Sigmoid colon (tissue), 7 donors: ENCODE data around the gene SLC9A9. TPM values are rescaled to one million over a fixed set of nuclear protein-coding genes. Genes with fewer than 3 reads are reported as not detected.

Experiments
- DNase-seq: peaks from one replicate; pipeline ENCODE4 v3.0.0-alpha.2; 2019
- H3K27ac ChIP-seq, 4 donors: fragments of 200-600 bp; sonication (generic); one replicate each; pipeline ENCODE4 v1.5.1; 2016 to 2019; ENCODE audit warnings: mild to moderate bottlenecking in 1 of 4
- H3K27me3 ChIP-seq, 3 donors: fragments of 200-600 bp; sonication (generic); one replicate each; pipeline ENCODE4 v1.5.1; 2019; ENCODE audit warnings: mild to moderate bottlenecking in 1 of 3
- H3K36me3 ChIP-seq, 4 donors: fragments of 200-600 bp; sonication (generic); one replicate each; pipeline ENCODE4 v1.5.1; 2016 to 2019
- H3K4me1 ChIP-seq, 4 donors: fragments of 200-600 bp; sonication (generic); one replicate each; pipeline ENCODE4 v1.5.1; 2017 to 2019
- H3K4me3 ChIP-seq, 4 donors: fragments of 200-600 bp; sonication (generic); one replicate each; pipeline ENCODE4 v1.5.1; 2017 to 2019; ENCODE audit warnings: mild to moderate bottlenecking in 2 of 4, moderate library complexity in 1 of 4
- H3K9me3 ChIP-seq, 4 donors: fragments of 200-600 bp in 3 of 4; sonication (generic) in 3 of 4; one replicate each; pipeline versions ENCODE4 v1.5.1 to v1.6.1; 2013 to 2019
- EP300 ChIP-seq, 4 donors: sonication (generic); formaldehyde crosslinking; IDR thresholded peaks; one replicate each; pipeline ENCODE4 v1.6.1; 2017; ENCODE audit warnings: antibody characterized with exemption in 4 of 4
- POLR2A ChIP-seq, 2 donors: fragments of 450-650 bp; IDR thresholded peaks; one replicate each; pipeline ENCODE4 v1.6.1; 2016; ENCODE audit warnings: antibody characterized with exemption in 2 of 2, mild to moderate bottlenecking in 2 of 2, moderate library complexity in 2 of 2
- POLR2AphosphoS5 ChIP-seq, 4 donors: sonication (generic); formaldehyde crosslinking; IDR thresholded peaks; one replicate each; pipeline ENCODE4 v1.6.1; 2017; ENCODE audit warnings: antibody characterized with exemption in 4 of 4
- WGBS, 2 donors: extraction: QIAGEN DNeasy Blood & Tissue Kit; methylation state at CpG; one replicate each; pipeline ENCODE4 v1.1.7; 2013; 5-methylcytosine and 5-hydroxymethylcytosine counted together
- intact Hi-C: fragments of 100-400 bp; cut with DNase I; formaldehyde crosslinking; loops from one replicate; pipeline ENCODE4 v1.15.1; 2023
- polyA plus RNA-seq, 3 donors: library from polyadenylated mRNA; stranded (reverse); fragments of 200-250 nt; gene quantifications; one replicate each; pipeline ENCODE4 v1.2.3, GENCODE V29; 2013
- total RNA-seq, 4 donors: library from RNA; depleted of rRNA; stranded (reverse); fragments of >200 nt; gene quantifications; one replicate each; pipeline ENCODE4 v1.1.0, GENCODE V29; 2016
- TF ChIP-seq, protein P1 (sequence below), 4 experiments: fragments of 450-650 bp in 3 of 4; fragments of 200-600 bp in 1 of 4; IDR thresholded peaks; one replicate each; pipeline ENCODE4 v1.5.1; 2016 to 2019; ENCODE audit warnings: antibody characterized with exemption in 4 of 4, mild to moderate bottlenecking in 3 of 4, moderate library complexity in 2 of 4
- donor health status: healthy with polysubstance abuse.
- donor health status: Bipolar disorder and iron deficiency.
- donor health status: healthy.

SLC9A9 gene
- total and polyA plus RNA-seq, 7 donors = 2.4 to 29.9 (median 18.9) TPM

DNA sequence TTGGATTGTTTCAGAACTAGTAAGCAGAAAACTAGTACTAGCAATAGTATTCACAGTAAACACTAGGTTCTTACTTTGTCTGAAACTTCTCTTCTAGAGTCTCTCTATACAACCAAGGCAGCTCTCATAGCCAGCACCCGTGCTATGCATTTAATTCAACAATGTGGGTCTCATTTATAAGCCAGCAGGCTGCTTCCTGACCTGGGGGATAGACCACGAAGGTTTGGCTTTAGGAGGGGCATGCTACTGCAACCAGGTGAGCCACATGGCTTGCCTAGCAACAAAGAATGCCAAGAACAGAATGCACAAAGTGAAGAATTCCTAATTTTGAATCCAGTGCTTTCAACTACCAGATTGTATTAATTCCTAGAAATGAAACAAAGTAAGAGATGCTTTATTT lies 514.9 kb downstream of the SLC9A9 start:
- no peaks in the 10 kb centered on the region for H3K27me3 ChIP-seq
- TF ChIP-seq POLR2A (IDR thresholded peaks at IDR 0.05) = no peak
- TF ChIP-seq, protein P1, sequence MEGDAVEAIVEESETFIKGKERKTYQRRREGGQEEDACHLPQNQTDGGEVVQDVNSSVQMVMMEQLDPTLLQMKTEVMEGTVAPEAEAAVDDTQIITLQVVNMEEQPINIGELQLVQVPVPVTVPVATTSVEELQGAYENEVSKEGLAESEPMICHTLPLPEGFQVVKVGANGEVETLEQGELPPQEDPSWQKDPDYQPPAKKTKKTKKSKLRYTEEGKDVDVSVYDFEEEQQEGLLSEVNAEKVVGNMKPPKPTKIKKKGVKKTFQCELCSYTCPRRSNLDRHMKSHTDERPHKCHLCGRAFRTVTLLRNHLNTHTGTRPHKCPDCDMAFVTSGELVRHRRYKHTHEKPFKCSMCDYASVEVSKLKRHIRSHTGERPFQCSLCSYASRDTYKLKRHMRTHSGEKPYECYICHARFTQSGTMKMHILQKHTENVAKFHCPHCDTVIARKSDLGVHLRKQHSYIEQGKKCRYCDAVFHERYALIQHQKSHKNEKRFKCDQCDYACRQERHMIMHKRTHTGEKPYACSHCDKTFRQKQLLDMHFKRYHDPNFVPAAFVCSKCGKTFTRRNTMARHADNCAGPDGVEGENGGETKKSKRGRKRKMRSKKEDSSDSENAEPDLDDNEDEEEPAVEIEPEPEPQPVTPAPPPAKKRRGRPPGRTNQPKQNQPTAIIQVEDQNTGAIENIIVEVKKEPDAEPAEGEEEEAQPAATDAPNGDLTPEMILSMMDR (IDR thresholded peaks at IDR 0.05) = no peak
- peaks cover 0 to 17% (median 0%) of the 10 kb centered on the region in 4 donors for H3K4me1 ChIP-seq
- no peaks in the 10 kb centered on the region for H3K36me3 ChIP-seq
- H3K4me3 ChIP-seq = no peak overlapping the region
- intact Hi-C loops = no loop called here
- H3K9me3 ChIP-seq = peaks cover 0 to 5% (median 2%) of the 10 kb centered on the region in 4 donors
- no peak overlapping the region for H3K27ac ChIP-seq
- WGBS, 2 donors = 60 to 62% methylated on average over 2 of the region's 2 CpGs
- DNase-seq = no peak

GRCh38 chr3:143332026-143332425 lies 516.2 kb downstream of the SLC9A9 start:
- Histone ChIP-seq H3K36me3 (no peaks in the 10 kb centered on the region), H3K27ac (no peak overlapping the region), H3K9me3 (peaks cover 0 to 5% (median 2%) of the 10 kb centered on the region in 4 donors), H3K27me3 (no peaks in the 10 kb centered on the region), H3K4me3 (no peak overlapping the region), H3K4me1 (peaks cover 0 to 17% (median 0%) of the 10 kb centered on the region in 4 donors)
- intact Hi-C loops = no loop called here
- WGBS, 2 donors = 48 to 51% methylated on average over 1 of the region's 1 CpG
- TF ChIP-seq, protein P1 (IDR thresholded peaks at IDR 0.05) = no peak
- TF ChIP-seq EP300 (IDR thresholded peaks at IDR 0.05) = no peak
- TF ChIP-seq POLR2AphosphoS5 (IDR thresholded peaks at IDR 0.05) = no peak
- no peak for TF ChIP-seq POLR2A (IDR thresholded peaks at IDR 0.05)
- DNase-seq = no peak

GRCh38 chr3:143331350-143331749 lies 516.9 kb downstream of the SLC9A9 start:
- intact Hi-C loops = no loop called here
- no peak overlapping the region for H3K27ac ChIP-seq
- no peak for DNase-seq
- peaks cover 0 to 5% (median 2%) of the 10 kb centered on the region in 4 donors for H3K9me3 ChIP-seq
- H3K4me1 ChIP-seq = peaks cover 0 to 17% (median 0%) of the 10 kb centered on the region in 4 donors
- no peaks in the 10 kb centered on the region for H3K27me3 ChIP-seq
- H3K36me3 ChIP-seq = no peaks in the 10 kb centered on the region
- 76 to 89% methylated on average over 5 of the region's 5 CpGs for WGBS, 2 donors
- TF ChIP-seq, protein P1 (IDR thresholded peaks at IDR 0.05) = no peak
- TF ChIP-seq POLR2AphosphoS5 (IDR thresholded peaks at IDR 0.05) = no peak
- no peak for TF ChIP-seq EP300 (IDR thresholded peaks at IDR 0.05)
- no peak for TF ChIP-seq POLR2A (IDR thresholded peaks at IDR 0.05)
- H3K4me3 ChIP-seq = no peak overlapping the region

GRCh38 chr3:143330296-143330868 lies 517.9 kb downstream of the SLC9A9 start:
- H3K4me3 ChIP-seq = no peak overlapping the region
- peaks cover 0 to 1% (median under 1%) of the 10 kb centered on the region in 4 donors for H3K9me3 ChIP-seq
- 66 to 82% methylated on average over 2 of the region's 2 CpGs for WGBS, 2 donors
- intact Hi-C loops = no loop called here
- no peak overlapping the region for H3K27ac ChIP-seq
- no peaks in the 10 kb centered on the region for H3K27me3 ChIP-seq
- TF ChIP-seq EP300 (IDR thresholded peaks at IDR 0.05) (no peak), POLR2AphosphoS5 (IDR thresholded peaks at IDR 0.05) (no peak), POLR2A (IDR thresholded peaks at IDR 0.05) (no peak)
- TF ChIP-seq, protein P1 (IDR thresholded peaks at IDR 0.05) = no peak
- DNase-seq = no peak
- no peaks in the 10 kb centered on the region for H3K36me3 ChIP-seq
- H3K4me1 ChIP-seq = peaks cover 0 to 17% (median 0%) of the 10 kb centered on the region in 4 donors
